Smooth muscle cell of trachea (primary cell): Measurements from ENCODE around the gene SIRT1. TPM values are rescaled to one million over a fixed set of nuclear protein-coding genes. Genes with fewer than 3 reads are reported as not detected.

Experiments used
- total RNA-seq: library from RNA; depleted of rRNA; stranded (reverse); fragments of >200 nt; gene quantifications from 2 replicates; pipeline ENCODE4 v1.2.1, GENCODE V29; 2014

Gene SIRT1
- total RNA-seq = 12.6 and 15.0 TPM in 2 replicates

DNA sequence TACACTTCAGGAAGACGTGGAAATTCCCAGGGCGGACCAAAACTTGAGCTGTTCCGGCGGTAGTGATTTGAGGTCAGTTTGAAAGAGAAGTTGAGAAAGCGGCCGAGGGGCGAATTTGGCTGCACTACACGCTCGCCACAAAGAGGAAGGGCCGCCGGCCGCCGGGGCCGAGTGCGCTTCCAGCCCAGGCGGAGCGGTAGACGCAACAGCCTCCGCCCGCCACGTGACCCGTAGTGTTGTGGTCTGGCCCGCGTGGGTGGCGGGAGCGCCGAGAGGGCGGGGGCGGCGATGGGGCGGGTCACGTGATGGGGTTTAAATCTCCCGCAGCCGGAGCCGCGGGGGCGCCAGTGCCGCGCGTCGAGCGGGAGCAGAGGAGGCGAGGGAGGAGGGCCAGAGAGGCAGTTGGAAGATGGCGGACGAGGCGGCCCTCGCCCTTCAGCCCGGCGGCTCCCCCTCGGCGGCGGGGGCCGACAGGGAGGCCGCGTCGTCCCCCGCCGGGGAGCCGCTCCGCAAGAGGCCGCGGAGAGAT is at the start of gene SIRT1:
TSS of gene SIRT1 (plus strand) at position 344 of the 529 bp plus-strand sequence. CDS start at position 410, 66 bp downstream.

DNA sequence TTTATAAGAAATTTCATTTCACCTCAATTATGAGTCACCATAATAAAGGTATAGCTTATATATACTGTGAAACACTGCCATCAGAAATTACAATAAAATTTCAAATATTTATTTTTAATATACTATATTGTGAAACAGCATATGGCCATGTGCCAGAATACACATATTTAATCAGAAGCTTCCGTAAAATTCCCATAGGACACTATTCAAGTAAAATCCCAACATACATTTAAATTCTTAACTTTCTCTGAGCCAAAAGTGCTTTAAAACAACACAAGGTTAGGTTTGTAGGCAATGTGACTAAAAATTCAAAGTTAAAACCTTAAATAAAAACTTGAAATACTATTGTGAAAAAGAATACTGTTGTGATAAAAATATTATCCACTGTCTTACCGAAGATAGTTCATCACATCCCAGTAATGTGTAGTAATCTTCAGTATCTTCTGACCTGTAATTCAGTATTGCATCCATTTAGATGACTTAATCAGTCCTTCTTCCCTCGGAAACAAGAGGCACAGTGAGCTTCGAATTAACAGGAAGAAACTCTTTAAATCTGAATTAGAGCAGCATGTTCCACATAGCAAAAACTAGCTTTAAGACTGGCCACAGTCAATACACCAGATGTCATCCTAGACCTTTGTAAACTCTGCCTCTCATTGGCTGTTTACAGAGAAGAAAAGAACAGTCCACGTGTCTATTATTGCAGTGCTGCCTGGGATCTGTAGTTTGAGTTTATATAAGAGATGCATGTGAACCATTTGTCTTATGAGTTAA is 46.7 kb upstream of the SIRT1 start, which contains the start of gene DNAJC12:
TSS of gene DNAJC12 (minus strand) at position 648 of the 774 bp plus-strand sequence. CDS start at position 471, 177 bp downstream.

Other genes with a start within 250 kb of the SIRT1 start
- under 0.01 TPM in 1 of 2 replicates, not detected in the other for gene CTNNA3, start 188.5 kb upstream of the SIRT1 start, total RNA-seq
- 2.0 and 2.5 TPM in 2 replicates for gene DNAJC12, start 46.5 kb upstream of the SIRT1 start, total RNA-seq
- 74.6 and 119 TPM in 2 replicates for gene HERC4, start 190.6 kb downstream of the SIRT1 start, total RNA-seq
- gene MYPN, start 224.8 kb downstream of the SIRT1 start, total RNA-seq = 0.15 and 0.33 TPM in 2 replicates